CD4-positive, alpha-beta T cell treated with Interleukin-4 for 4 hours (primary cell): ENCODE data around the gene TSC22D1.
"Not testable (repeated sequence)": the region's sequence is repeated elsewhere in the genome, so short reads cannot be mapped to it uniquely, and the experiment has no call there.

Source experiments
- DNase-seq: peaks from one replicate; pipeline ENCODE4 v3.0.0-alpha.2; 2020

Gene TSC22D1

DNA sequence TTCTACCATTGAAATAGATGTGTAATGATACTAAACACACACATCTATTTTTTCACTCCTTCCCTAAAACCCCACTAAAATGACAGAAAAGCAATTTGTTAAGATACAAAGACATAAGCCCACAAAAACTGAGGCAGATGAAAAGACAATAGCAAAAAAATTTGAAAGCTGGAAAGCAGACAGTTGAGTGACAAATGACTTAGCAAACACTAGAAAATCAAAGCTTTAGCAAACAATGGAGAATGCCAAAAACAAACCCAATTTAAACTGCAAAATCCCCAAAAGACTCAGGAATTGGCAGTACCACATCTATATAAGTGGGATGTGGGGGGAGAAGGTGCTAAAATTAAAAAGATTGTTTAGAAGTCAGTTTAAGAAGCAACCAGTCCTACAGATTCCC, 9.5 kb downstream of the TSC22D1 start:
- no peak for DNase-seq

DNA sequence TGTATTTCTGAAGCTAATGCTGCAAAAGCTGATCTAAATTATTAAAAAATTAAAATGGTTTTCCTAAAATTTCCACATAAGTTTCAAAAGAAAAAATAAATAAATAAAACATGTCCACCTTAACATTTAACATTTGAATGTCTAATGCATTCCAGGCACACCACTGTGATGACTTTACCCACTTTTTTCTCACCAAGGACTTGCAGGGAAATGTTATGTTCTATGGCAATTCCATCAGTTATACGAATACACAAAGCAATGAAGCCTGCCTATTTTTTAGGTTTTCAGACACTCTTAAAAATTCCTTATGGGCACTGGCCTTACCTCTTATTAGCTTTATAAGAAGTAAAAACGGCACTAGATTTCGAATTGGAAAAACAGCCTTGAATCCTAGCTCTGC, 10.2 kb downstream of the TSC22D1 start:
- DNase-seq: no peak

GRCh38 chr13:44564936-44565335, 11.2 kb downstream of the TSC22D1 start:
- no peak for DNase-seq

- not testable (repeated sequence) for DNase-seq
These were observed 13.3 kb downstream of the TSC22D1 start for GRCh38 chr13:44562853-44563252.

- no peak for DNase-seq
These were observed 14.8 kb downstream of the TSC22D1 start for GRCh38 chr13:44561351-44561750.

- DNase-seq: no peak
These were observed 18.1 kb downstream of the TSC22D1 start for GRCh38 chr13:44557986-44558385.

- DNase-seq: no peak
These were observed 20.9 kb downstream of the TSC22D1 start for GRCh38 chr13:44555207-44555606.

GRCh38 chr13:44549476-44549875, 26.7 kb downstream of the TSC22D1 start:
- no peak for DNase-seq

DNA sequence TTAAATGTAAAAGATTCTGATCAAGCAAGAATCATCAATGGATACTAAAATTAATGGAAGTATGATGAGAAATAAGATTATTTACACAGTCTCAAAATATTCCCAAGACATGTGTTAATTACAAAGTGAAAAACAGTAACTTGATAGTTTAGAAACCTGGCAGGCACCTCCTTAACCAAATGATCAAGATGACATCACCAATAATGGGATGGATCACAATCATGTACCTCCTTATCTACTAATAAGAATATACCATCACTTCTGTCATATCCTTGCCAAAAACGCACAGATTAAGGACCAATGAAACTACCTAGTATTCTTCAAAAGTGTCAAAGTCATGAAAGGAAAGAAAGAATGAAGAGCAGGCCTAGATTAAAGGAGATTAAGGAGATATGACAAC, 30.0 kb downstream of the TSC22D1 start:
- DNase-seq: no peak

DNA sequence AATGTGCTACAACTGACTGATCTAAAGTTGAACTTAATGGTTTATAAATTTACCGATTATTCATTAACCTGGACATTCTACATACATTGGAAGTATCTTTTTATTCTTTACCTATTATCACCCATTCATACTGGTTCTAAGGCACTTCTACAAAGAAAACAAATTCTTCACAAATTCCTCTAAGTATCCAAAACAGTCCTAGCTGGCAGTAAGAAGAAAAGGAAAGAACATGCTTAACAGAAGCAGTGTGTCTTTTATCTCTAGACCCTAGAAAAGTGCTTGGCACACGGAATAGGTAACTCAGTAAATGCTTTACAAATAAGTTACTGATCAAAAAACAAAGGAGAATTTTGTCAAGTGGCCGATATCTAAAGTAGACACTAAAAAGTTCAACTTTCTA, 32.8 kb downstream of the TSC22D1 start:
- no peak for DNase-seq

DNA sequence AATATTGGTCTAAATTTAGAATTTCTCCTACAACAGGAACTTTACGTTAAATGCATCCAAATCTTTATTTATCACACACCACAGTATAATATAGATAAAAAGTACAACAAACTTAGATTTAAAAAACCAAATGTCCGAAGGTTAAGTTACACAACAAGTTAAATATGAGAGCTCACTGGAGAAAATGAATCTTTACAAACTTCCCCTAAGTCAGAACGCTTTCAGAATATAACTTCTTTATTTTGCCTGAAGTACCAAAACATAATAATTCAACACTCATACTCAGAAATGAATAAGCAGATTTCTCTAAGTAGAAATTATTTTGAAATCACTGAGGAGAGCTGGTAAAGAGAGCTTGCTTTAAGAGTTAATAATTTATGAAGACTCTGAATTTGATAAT, 33.8 kb downstream of the TSC22D1 start:
- no peak for DNase-seq

- no peak for DNase-seq
These were observed 34.5 kb downstream of the TSC22D1 start for GRCh38 chr13:44541601-44542000.

DNA sequence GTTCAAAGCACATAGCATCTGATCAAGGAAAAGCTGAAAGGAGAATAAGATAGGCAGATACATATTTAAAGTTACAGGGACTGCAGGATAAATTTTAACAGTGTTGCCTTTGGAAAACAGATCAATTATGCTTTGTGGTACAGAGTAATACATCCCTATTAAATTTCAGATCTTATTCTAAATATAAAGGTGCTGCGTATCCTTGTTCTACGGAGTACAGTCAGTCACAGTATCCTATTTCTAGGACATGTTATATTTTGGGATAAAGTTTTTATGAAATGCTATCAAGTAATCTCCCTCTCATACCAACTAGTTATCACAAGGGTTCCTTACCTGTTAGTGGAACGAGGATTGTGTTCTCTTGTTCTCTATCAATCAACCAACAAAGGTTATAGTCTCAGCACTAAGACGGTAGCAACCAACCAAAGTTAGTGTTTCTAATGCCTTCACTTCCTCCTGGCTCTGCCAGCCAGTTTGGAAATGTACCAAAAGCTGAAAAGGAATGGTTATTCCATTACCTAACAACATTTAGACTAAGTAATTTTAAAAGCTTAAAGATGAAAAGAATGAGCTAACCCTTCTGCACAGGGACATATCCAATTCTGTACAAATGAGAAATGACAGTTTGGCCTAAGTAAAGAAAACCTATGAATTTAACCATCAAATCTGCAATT, 35.2 kb downstream of the TSC22D1 start:
- DNase-seq: no peak

DNA sequence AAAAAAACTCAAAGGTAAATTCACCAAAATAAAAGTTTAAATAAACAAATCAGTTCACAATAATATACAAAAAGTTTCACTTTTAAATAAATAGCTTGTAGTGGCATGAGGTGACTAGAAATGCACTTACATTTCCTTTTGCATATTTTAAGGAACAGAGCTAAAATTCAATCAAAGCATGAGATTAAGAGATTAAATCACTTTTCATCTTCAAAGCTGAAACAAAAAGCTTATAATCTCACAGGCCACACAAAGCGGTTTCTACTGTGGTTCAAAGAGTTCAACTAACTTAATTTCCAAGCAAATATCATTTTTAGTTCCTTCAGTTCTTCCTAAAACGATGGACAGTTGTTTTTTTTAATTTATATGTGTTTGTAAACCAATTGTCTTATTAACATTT, 38.9 kb downstream of the TSC22D1 start:
- DNase-seq: no peak

GRCh38 chr13:44523146-44524015, 52.7 kb downstream of the TSC22D1 start:
- no peak for DNase-seq

GRCh38 chr13:44519642-44520041, 56.5 kb downstream of the TSC22D1 start:
- no peak for DNase-seq

DNA sequence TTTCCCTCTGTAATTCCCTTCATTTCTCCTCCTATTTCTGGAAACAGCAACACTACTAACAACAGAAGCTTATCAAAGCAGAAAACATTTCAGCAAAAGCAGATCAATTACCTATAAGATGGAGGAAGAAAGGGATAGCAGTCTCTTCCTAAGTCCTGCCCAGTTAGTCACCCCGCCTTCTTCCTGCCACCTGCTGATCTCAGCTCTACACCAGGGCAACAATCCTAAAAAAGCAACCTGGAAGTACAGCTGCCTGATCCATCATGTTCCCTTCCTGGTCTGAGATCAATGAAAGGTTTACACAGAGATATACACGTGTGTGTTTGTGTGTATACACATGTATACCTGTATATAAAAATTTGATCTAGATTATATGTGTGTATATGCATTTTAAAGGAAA, 59.4 kb downstream of the TSC22D1 start:
- no peak for DNase-seq

DNA sequence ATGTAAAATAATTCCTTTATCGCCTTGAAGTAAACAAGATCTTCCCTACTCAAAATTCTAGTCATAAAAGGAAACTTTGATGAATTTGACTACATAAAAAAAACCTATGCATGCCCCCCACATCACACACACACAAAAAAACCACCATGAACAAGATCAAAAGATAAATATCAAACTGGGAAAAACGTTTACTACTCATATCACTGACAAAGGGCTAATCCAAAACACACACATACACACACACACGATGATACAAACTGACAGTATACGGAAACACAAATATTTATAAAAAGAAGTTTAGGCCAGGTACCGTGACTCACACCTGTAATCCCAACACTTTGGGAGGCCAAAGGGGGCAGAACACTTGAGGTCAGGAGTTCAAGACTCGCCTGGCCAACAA, 61.9 kb downstream of the TSC22D1 start:
- DNase-seq: no peak

- not testable (repeated sequence) for DNase-seq
These were observed 66.3 kb downstream of the TSC22D1 start for GRCh38 chr13:44509853-44510252.

DNA sequence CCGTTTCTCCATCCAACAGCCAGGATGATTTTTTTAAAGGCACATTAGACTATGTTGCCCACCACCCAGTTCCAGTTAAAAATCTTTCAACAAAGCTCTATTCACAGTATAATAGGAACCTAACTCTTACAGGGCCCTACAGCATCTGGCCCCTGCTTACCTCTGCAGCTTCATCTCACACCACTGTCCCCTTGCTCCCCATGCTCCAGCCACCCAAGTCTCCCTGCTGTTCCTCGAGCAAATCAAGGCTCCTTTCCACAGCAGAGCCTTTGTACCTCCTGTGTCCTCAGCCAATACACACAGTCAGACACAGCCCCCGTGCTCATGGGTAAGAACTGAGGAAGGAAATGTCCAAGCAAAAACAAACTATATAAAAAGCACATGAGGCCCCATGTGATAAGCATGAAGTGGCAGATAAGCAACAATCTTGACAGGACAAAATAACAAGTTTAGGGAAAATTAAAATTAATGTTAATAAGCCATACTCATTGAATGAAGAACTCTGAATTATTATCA, 67.5 kb downstream of the TSC22D1 start:
- no peak for DNase-seq

- no peak for DNase-seq
These were observed 68.5 kb downstream of the TSC22D1 start for GRCh38 chr13:44507639-44508038.

DNA sequence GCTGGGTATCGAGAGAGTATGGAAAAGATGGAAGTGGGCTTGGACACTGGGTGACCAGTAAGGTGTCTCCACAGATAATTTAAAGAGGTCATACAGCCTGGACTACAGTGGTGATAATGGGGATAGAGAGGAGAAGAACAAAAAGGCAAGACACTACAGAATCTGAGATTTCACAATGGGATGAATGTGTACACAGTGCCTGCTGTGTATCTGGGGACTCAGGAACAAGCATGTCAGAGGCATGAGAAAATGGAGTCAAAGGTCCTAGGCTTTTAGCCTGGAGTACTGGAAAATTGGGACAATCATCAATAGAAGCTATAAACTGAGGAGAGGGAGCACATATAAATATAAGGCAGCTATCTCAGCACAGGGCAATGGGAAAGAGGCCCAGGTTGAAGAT, 69.4 kb downstream of the TSC22D1 start:
- DNase-seq: no peak

DNA sequence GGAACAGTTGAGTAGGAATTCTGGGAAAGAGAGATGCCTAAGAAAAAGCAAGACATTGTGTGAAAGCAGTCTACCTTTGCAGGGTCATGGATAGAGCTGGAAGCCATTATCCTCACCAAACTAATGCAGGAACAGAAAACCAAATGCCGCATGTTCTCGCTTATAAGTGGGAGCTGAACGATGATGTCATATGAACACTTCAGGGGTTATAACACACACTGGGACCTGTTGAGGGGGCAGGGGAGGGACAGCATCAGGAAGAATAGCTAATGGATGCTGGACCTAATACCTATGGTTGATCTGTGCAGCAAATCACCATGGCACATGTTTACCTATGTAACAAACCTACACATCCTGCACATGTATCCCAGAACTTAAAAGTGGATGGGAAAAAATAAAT, 69.9 kb downstream of the TSC22D1 start:
- no peak for DNase-seq

- no peak for DNase-seq
These were observed 72.0 kb downstream of the TSC22D1 start for GRCh38 chr13:44504116-44504515.
